ENCODE data around the gene EPHA2.
"Not testable (repeated sequence)": the region's sequence is repeated elsewhere in the genome, so short reads cannot be mapped to it uniquely, and the experiment has no call there.

EPHA2 gene

GRCh38 chr1:16183765-16184556, 28.1 kb upstream of the EPHA2 start:
- no peak for DNase-seq

- DNase-seq: no peak
Observed at GRCh38 chr1:16183179-16183578, 27.3 kb upstream of the EPHA2 start.

- no peak for DNase-seq
Observed at GRCh38 chr1:16181887-16182719, 26.2 kb upstream of the EPHA2 start.

GRCh38 chr1:16180291-16180824, 24.5 kb upstream of the EPHA2 start:
- DNase-seq: no peak

GRCh38 chr1:16178596-16179497, 23.0 kb upstream of the EPHA2 start:
- no peak for DNase-seq

- no peak for DNase-seq
Observed at GRCh38 chr1:16177306-16177705, 21.4 kb upstream of the EPHA2 start.

- DNase-seq: no peak
Observed at GRCh38 chr1:16176653-16177052, 20.8 kb upstream of the EPHA2 start.

GRCh38 chr1:16175610-16176553, 20.0 kb upstream of the EPHA2 start:
- DNase-seq: peak in 1 of 2 experiments; percentile 17

GRCh38 chr1:16174886-16175598, 19.2 kb upstream of the EPHA2 start:
- DNase-seq: no peak

GRCh38 chr1:16174261-16174868, 18.5 kb upstream of the EPHA2 start:
- DNase-seq: no peak

GRCh38 chr1:16173447-16174260, 17.8 kb upstream of the EPHA2 start:
- DNase-seq: no peak

- DNase-seq: no peak
Observed at GRCh38 chr1:16172964-16173446, 17.1 kb upstream of the EPHA2 start.

GRCh38 chr1:16172218-16172830, 16.5 kb upstream of the EPHA2 start:
- DNase-seq: no peak

- no peak for DNase-seq
Observed at GRCh38 chr1:16171314-16172151, 15.7 kb upstream of the EPHA2 start.

GRCh38 chr1:16170283-16170673, 14.4 kb upstream of the EPHA2 start:
- DNase-seq: no peak

GRCh38 chr1:16168622-16169360, 12.9 kb upstream of the EPHA2 start:
- DNase-seq: no peak

GRCh38 chr1:16168144-16168495, 12.3 kb upstream of the EPHA2 start:
- DNase-seq: not testable (repeated sequence)
